K562 (cell line): ENCODE measurements around the gene SEC14L1. TPM values are rescaled to one million over a fixed set of nuclear protein-coding genes. Genes with fewer than 3 reads are reported as not detected.

Experiments used
- ATAC-seq: fragments of 200-7000 bp; cut with Tn5 transposase; 3 replicates; pipeline ENCODE4 v1.9.1; 2020; ENCODE audit warnings: moderate library complexity
- BruUV-seq: library from RNA; stranded (reverse); fragments of 400-500 nt; replicated peaks from 2 replicates; lab custom pipeline; 2021; lab: Mats Ljungman, UMichigan
- CTCF ChIA-PET: fragments of 300-600 bp; formaldehyde crosslinking; extraction: SDS; loops from one replicate; lab custom pipeline; 2021; ENCODE audit warnings: low intra/inter-chr PET ratio; lab: Yijun Ruan, JAX
- POLR2A ChIA-PET: fragments of 300-600, 350-650 bp; sonication (Branson Sonifier 250); formaldehyde crosslinking; extraction: SDS; loops from one replicate; lab custom pipeline; 2021; ENCODE audit warnings: antibody characterized with exemption, inconsistent platforms; lab: Yijun Ruan, JAX
- DNase-seq, 4 experiments: peaks; one replicate each; pipeline versions ENCODE4 v3.0.0 to v3.0.0-alpha.2; 2011 to 2018; ENCODE audit warnings: low spot score in 3 of 4, mixed read lengths in 3 of 4; ENCODE audit errors: extremely low read depth in 1 of 4
- FAIRE-seq: peaks from 2 replicates; lab custom pipeline; 2011; peaks lifted over from hg19 to GRCh38; lab: Jason Lieb, UNC
- H2AFZ ChIP-seq: 2 replicates; pipeline ENCODE4 v1.6.0; 2011; ENCODE audit warnings: low read depth, low read length, control low read depth, inconsistent platforms
- H3K27ac ChIP-seq: fragments of 200-600 bp; 3 replicates; pipeline ENCODE4 v1.8.0; 2011; ENCODE audit warnings: low read depth, mild to moderate bottlenecking, control low read depth, inconsistent platforms, low read length, moderate library complexity, mixed read lengths; ENCODE audit errors: extremely low read depth
- H3K27me3 ChIP-seq, 2 experiments: fragments of 300-600 bp in 1 of 2; 2 replicates in 1 of 2; 3 replicates in 1 of 2; pipeline versions ENCODE4 v1.6.0 to v1.8.0; 2011; ENCODE audit warnings: inconsistent platforms in 2 of 2, low read length in 2 of 2, mild to moderate bottlenecking in 1 of 2, mixed read lengths in 1 of 2, moderate library complexity in 1 of 2; ENCODE audit not compliant: control insufficient read depth in 2 of 2, insufficient read depth in 2 of 2
- H3K36me3 ChIP-seq: fragments of 300-600 bp; 3 replicates; pipeline ENCODE4 v1.8.0; 2011; ENCODE audit warnings: mild to moderate bottlenecking, low read length, inconsistent platforms; ENCODE audit not compliant: control insufficient read depth, insufficient read depth
- H3K4me1 ChIP-seq, 2 experiments: fragments of 200-600 bp in 1 of 2; replicated peaks in 1 of 2; 2 replicates in 1 of 2; 3 replicates in 1 of 2; pipeline versions ENCODE4 v1.5.1 to v1.8.0; 2011; ENCODE audit warnings: inconsistent platforms in 2 of 2, low read length in 2 of 2, mild to moderate bottlenecking in 1 of 2, mixed read lengths in 1 of 2, moderate library complexity in 1 of 2; ENCODE audit not compliant: control insufficient read depth in 2 of 2, insufficient read depth in 2 of 2
- H3K4me2 ChIP-seq: 2 replicates; pipeline ENCODE4 v1.6.1; 2011; ENCODE audit warnings: low read length, control low read depth, inconsistent platforms, mixed read lengths; ENCODE audit not compliant: insufficient read depth
- H3K4me3 ChIP-seq: fragments of 200-600 bp; sonication (generic), shearing (Covaris generic); 2 replicates; pipeline ENCODE4 v1.5.1; 2016; ENCODE audit warnings: control low read depth, inconsistent platforms
- H3K79me2 ChIP-seq: fragments of 200-600 bp; 3 replicates; pipeline ENCODE4 v1.8.0; 2011; ENCODE audit warnings: low read length, inconsistent platforms; ENCODE audit not compliant: control insufficient read depth, insufficient read depth
- H3K9ac ChIP-seq, 2 experiments: 2 replicates each; pipeline versions ENCODE4 v1.6.0 to v1.6.1; 2011; ENCODE audit warnings: low read depth in 2 of 2, low read length in 2 of 2, control low read depth in 1 of 2, inconsistent platforms in 1 of 2, mild to moderate bottlenecking in 1 of 2, mixed read lengths in 1 of 2; ENCODE audit not compliant: insufficient read depth in 1 of 2
- H3K9me1 ChIP-seq: one replicate; pipeline ENCODE4 v1.6.0; 2011; ENCODE audit warnings: inconsistent platforms, mild to moderate bottlenecking, low read length, moderate library complexity; ENCODE audit not compliant: control insufficient read depth, insufficient read depth
- H3K9me3 ChIP-seq: replicated peaks from 2 replicates; pipeline ENCODE4 v1.5.1; 2011; ENCODE audit warnings: low read depth, low read length, inconsistent platforms; ENCODE audit not compliant: control insufficient read depth, insufficient read depth
- H4K20me1 ChIP-seq: replicated peaks from 2 replicates; pipeline ENCODE4 v1.6.1; 2011; ENCODE audit warnings: low read length, inconsistent platforms, mixed read lengths; ENCODE audit not compliant: control insufficient read depth, insufficient read depth
- HDAC8 ChIP-seq: fragments of 450-650 bp; IDR thresholded peaks from 2 replicates; pipeline ENCODE4 v1.6.1; 2016; ENCODE audit warnings: mild to moderate bottlenecking, missing genetic modification characterization, moderate library complexity, missing compliant biosample characterization
- MEF2D ChIP-seq: conservative IDR thresholded peaks from 2 replicates; pipeline ENCODE4 v1.6.1; 2016; ENCODE audit warnings: low read depth, missing genetic modification characterization, missing compliant biosample characterization
- MEIS2 ChIP-seq: fragments of 450-650 bp; IDR thresholded peaks from 2 replicates; pipeline ENCODE4 v1.6.1; 2014; ENCODE audit warnings: mild to moderate bottlenecking; ENCODE audit not compliant: partially characterized antibody
- MLLT1 ChIP-seq, 2 experiments: fragments of 450-650 bp; IDR thresholded peaks; 2 replicates each; pipeline ENCODE4 v1.6.1; 2016
- NCOA2 ChIP-seq, 2 experiments: fragments of 450-650 bp; IDR thresholded peaks; 2 replicates each; pipeline ENCODE4 v1.6.1; 2018; ENCODE audit warnings: mild to moderate bottlenecking in 2 of 2, moderate library complexity in 1 of 2; ENCODE audit not compliant: partially characterized antibody in 2 of 2
- RFX5 ChIP-seq: IDR thresholded peaks from 2 replicates; pipeline ENCODE4 v1.6.1; 2011; ENCODE audit warnings: low read depth, mild to moderate bottlenecking, improper control_type of control experiment, low read length
- SAFB2 ChIP-seq: fragments of 200-400 bp; formaldehyde crosslinking; IDR thresholded peaks from 2 replicates; pipeline ENCODE4 v1.6.1; 2018; ENCODE audit warnings: borderline replicate concordance, low read length, low read depth, moderate library complexity; ENCODE audit not compliant: severe bottlenecking
- TAF9B ChIP-seq: fragments of 450-650 bp; IDR thresholded peaks from 2 replicates; pipeline ENCODE4 v1.6.1; 2018; ENCODE audit warnings: mild to moderate bottlenecking; ENCODE audit not compliant: partially characterized antibody
- TCF7 ChIP-seq: sonication (generic); IDR thresholded peaks from 2 replicates; pipeline ENCODE4 v1.6.1; 2016; ENCODE audit warnings: antibody characterized with exemption, borderline replicate concordance
- WGBS: fragments of 100-300 bp; shearing (Covaris generic); methylation state at CpG from one replicate; pipeline ENCODE4 v1.1.6; 2016; ENCODE audit warnings: low coverage, mixed read lengths; ENCODE audit not compliant: insufficient coverage; ENCODE audit errors: missing lambda C conversion rate; 5-methylcytosine and 5-hydroxymethylcytosine counted together
- in situ Hi-C: fragments of 300-500 bp; cut with MboI; formaldehyde crosslinking; loops from 4 replicates; pipeline ENCODE4 v1.15.0; 2018; ENCODE audit warnings: inconsistent platforms, mixed read lengths
- intact Hi-C: fragments of 100-400 bp; cut with micrococcal nuclease; formaldehyde crosslinking; loops from 2 replicates; pipeline ENCODE4 v1.14.2; 2022
- polyA plus RNA-seq, 8 experiments: library from polyadenylated mRNA; depleted of rRNA in 4 of 8; stranded (reverse) in 5 of 8; unstranded in 3 of 8; fragments of >200 nt; fragmentation: Nextera tagmentation in 2 of 8; fragmentation: Illumina TruSeq in 1 of 8; extraction: Ambion mirVana in 2 of 8; extraction: Trizol in 1 of 8; gene quantifications; 2 replicates each; pipeline versions ENCODE4 v1.2.1 to v1.2.3, GENCODE V29; 2011 to 2014; ENCODE audit warnings: inconsistent platforms in 1 of 8, missing spikeins in 1 of 8
- total RNA-seq, 7 experiments: library from RNA; depleted of rRNA in 6 of 7; stranded (reverse); fragments of >200 nt in 6 of 7; fragmentation: Illumina TruSeq in 2 of 7; extraction: Trizol in 2 of 7; gene quantifications; 2 replicates each; pipeline versions ENCODE4 v1.2.1 to v1.2.3, GENCODE V29; 2011 to 2021; ENCODE audit warnings: low replicate concordance in 1 of 7
- TF ChIP-seq, protein P1 (sequence below): fragments of 450-650 bp; IDR thresholded peaks from 2 replicates; pipeline ENCODE4 v1.6.1; 2016
- TF ChIP-seq, protein P2 (sequence below): fragments of 250-450 bp; sonication (Bioruptor Pico); IDR thresholded peaks from 2 replicates; pipeline ENCODE4 v1.8.0; 2021; ENCODE audit warnings: moderate library complexity, mild to moderate bottlenecking, inconsistent platforms

Gene SEC14L1
- total and polyA plus RNA-seq, 9 of the 15 experiments (the other 6 are each of a cell fraction or from before 2014, with no cell fraction given), result 3.1 to 39.7 (median 15.2) TPM

DNA sequence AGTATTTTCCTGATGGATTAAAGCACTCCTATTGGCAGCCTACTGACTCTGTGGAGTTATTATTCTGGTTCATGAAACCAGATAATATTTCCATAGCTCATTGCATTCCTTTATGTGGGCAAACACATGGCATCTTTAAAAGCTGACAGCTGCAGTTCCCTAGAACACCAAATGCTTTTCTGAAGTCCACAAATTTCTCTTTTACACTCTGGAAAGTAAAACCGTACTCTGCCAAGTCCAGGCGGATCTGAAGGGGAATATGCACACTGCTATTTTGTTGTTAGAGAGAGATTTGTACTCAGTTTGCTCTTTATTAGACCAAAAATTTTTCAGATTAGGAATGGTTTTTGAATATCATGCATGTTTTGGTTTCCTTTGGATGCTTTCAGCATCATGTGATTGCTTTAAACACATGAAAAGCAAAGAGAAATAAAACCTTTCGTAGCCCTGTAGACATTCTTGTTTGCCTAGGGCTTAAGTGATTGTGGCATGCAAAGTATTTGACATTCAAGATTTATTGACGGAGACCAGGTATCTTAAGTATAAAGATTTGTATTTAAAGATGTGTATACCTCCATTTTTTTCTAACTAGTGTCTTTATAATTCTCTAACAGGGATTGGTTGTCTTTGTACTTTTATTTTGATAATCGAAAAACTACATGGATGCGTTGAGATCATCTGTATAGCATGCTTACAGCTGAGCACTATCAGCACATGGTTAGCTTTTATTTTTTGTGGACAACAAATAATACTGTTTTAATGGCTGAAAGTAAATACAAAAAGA is 19.5 kb downstream of the SEC14L1 start:
- no peak for ATAC-seq
- BruUV-seq, result no TSS peak
- H3K79me2 ChIP-seq, result peaks cover 59% of the 10 kb centered on the region
- no peaks in the 10 kb centered on the region for H4K20me1 ChIP-seq
- ChIA-PET POLR2A (interaction anchor here (0.6 to 1.6 kb wide), 10 partner anchors 9 to 119 kb away, joined by 3 to 7 read pairs (median 4); no protein-coding TSS in a partner anchor), CTCF (no interaction called here)
- H3K36me3 ChIP-seq, result no peaks in the 10 kb centered on the region; the same call in 2 of the 3 replicates
- no peak overlapping the region for H3K4me3 ChIP-seq
- WGBS, result 61% methylated on average over 6 of the region's 6 CpGs
- H3K27me3 ChIP-seq, result no peaks in the 10 kb centered on the region
- H2AFZ ChIP-seq, result no peak overlapping the region
- no peak for FAIRE-seq
- no peaks in the 10 kb centered on the region for H3K9me3 ChIP-seq
- DNase-seq, result no peak
- in situ Hi-C loops (no loop called here), intact Hi-C loops (no loop called here)
- no peaks in the 10 kb centered on the region for H3K9me1 ChIP-seq
- no peak overlapping the region for H3K4me2 ChIP-seq
- H3K4me1 ChIP-seq, result peaks cover 27 to 38% of the 10 kb centered on the region in 2 experiments
- no peak overlapping the region for H3K9ac ChIP-seq
- H3K27ac ChIP-seq, result no peak overlapping the region
- peak; percentile 56 for TF ChIP-seq MEIS2
- TF ChIP-seq TAF9B, result no peak
- no peak for TF ChIP-seq SAFB2
- no peak for TF ChIP-seq MEF2D
- no peak for TF ChIP-seq MLLT1 (IDR thresholded peaks at IDR 0.05)
- TF ChIP-seq, protein P1, sequence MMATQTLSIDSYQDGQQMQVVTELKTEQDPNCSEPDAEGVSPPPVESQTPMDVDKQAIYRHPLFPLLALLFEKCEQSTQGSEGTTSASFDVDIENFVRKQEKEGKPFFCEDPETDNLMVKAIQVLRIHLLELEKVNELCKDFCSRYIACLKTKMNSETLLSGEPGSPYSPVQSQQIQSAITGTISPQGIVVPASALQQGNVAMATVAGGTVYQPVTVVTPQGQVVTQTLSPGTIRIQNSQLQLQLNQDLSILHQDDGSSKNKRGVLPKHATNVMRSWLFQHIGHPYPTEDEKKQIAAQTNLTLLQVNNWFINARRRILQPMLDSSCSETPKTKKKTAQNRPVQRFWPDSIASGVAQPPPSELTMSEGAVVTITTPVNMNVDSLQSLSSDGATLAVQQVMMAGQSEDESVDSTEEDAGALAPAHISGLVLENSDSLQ, result 0 out of 2 replicates have a peak, but pooled peaks have one; percentile 7
- no peak for TF ChIP-seq NCOA2 (IDR thresholded peaks at IDR 0.05; ENCODE audit: partially characterized antibody in 2 of 2)
- no peak for TF ChIP-seq TCF7
- no peak for TF ChIP-seq HDAC8 (tag)
- TF ChIP-seq RFX5, result no peak
- TF ChIP-seq, protein P2, sequence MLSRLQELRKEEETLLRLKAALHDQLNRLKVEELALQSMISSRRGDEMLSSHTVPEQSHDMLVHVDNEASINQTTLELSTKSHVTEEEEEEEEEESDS, result no peak
